Spinal cord (tissue), 10 donors: Measurements from ENCODE around the gene TMPRSS3. TPM values are rescaled to one million over a fixed set of nuclear protein-coding genes. Genes with fewer than 3 reads are reported as not detected.

Experiments
- DNase-seq, 6 donors: peaks; one replicate each; pipeline versions ENCODE4 v3.0.0 to v3.0.0-alpha.2; 2013 to 2015; ENCODE audit warnings: low spot score in 6 of 6, low read depth in 4 of 6
- H3K27ac ChIP-seq: one replicate; pipeline ENCODE4 v1.5.1; 2013; ENCODE audit warnings: low read depth, low read length, control low read depth
- H3K27me3 ChIP-seq: one replicate; pipeline ENCODE4 v1.6.1; 2013; ENCODE audit warnings: low read length; ENCODE audit not compliant: control insufficient read depth, insufficient read depth
- H3K36me3 ChIP-seq: one replicate; pipeline ENCODE4 v1.6.1; 2013; ENCODE audit warnings: low read length; ENCODE audit not compliant: control insufficient read depth, insufficient read depth
- H3K4me1 ChIP-seq: one replicate; pipeline ENCODE4 v1.6.1; 2013; ENCODE audit warnings: low read length; ENCODE audit not compliant: control insufficient read depth, insufficient read depth
- H3K4me3 ChIP-seq: one replicate; pipeline ENCODE4 v1.5.1; 2013; ENCODE audit warnings: low read depth, low read length, control low read depth
- H3K9me3 ChIP-seq: one replicate; pipeline ENCODE4 v1.6.1; 2013; ENCODE audit warnings: low read length; ENCODE audit not compliant: control insufficient read depth, insufficient read depth
- WGBS: methylation state at CpG from one replicate; pipeline ENCODE4 v1.1.5; 2013; ENCODE audit warnings: missing lambda C conversion rate; ENCODE audit not compliant: insufficient coverage; 5-methylcytosine and 5-hydroxymethylcytosine counted together
- polyA plus RNA-seq, 2 donors: library from polyadenylated mRNA; unstranded; fragments of 120-200 nt; gene quantifications; one replicate each; pipeline ENCODE4 v1.2.1, GENCODE V29; 2013; ENCODE audit not compliant: insufficient read length in 2 of 2
- total RNA-seq, 2 donors: library from RNA; depleted of rRNA in 1 of 2; stranded (reverse); fragments of 120-200 nt in 1 of 2; fragments of >200 nt in 1 of 2; gene quantifications; one replicate each; pipeline versions ENCODE4 v1.2.3 to v1.2.4, GENCODE V29; 2013 to 2014
- donor health status: healthy.

TMPRSS3 gene
- total and polyA plus RNA-seq, 4 donors: 0.08 to 0.44 (median 0.11) TPM; not detected in 1

GRCh38 chr21:42369821-42370220, 26.0 kb downstream of the TMPRSS3 start:
- no peak overlapping the region for H3K4me3 ChIP-seq
- no peaks in the 10 kb centered on the region for H3K27me3 ChIP-seq
- 84% methylated on average over 13 of the region's 16 CpGs for WGBS
- H3K36me3 ChIP-seq: no peaks in the 10 kb centered on the region
- no peak overlapping the region for H3K27ac ChIP-seq
- no peak for DNase-seq
- peaks cover 6% of the 10 kb centered on the region for H3K4me1 ChIP-seq
- no peaks in the 10 kb centered on the region for H3K9me3 ChIP-seq

GRCh38 chr21:42367367-42368165, 28.3 kb downstream of the TMPRSS3 start:
- H3K27ac ChIP-seq: no peak overlapping the region
- H3K36me3 ChIP-seq: no peaks in the 10 kb centered on the region
- H3K27me3 ChIP-seq: no peaks in the 10 kb centered on the region
- no peak for DNase-seq
- H3K4me1 ChIP-seq: no peaks in the 10 kb centered on the region
- H3K9me3 ChIP-seq: no peaks in the 10 kb centered on the region
- 85% methylated on average over 13 of the region's 14 CpGs for WGBS
- H3K4me3 ChIP-seq: no peak overlapping the region

DNA sequence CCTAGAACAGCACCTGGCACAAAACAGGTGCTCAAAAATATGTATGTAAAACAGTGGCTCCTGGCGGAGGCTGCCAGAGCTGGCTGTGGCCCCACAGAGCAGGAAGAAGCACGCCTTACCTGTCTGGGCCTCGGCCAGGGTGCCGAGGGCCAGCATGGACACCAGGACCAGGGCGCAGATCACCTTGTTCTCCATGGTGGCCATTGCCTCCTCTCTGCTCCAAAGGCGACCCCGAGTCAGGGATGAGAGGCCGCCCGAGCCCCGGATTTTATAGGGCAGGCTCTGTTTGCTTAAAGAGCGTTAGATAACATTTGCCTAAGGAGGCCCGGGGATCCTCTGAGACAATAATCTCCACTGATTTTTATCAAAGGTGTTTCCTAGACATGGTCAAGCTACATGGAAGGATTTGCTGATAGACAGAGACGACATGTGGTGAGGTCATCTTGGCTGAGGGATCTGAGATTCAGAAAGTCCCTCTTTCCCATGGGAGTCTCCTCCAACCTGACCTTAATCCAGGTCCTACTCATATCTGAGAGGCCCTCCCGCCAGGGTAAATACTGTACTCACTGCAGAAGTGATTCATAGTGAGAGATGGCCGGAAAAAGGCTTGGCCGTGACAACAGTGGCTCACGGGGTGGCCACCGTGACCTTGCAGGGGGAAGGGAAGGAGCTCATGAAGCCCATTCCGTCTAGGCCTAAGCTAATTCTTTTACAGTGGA, 29.4 kb downstream of the TMPRSS3 start, which contains the start of gene TFF1:
Gene TFF1, minus strand, starts transcription at position 244 of the 719 bp plus-strand sequence. Its CDS starts 40 bp downstream, at position 204.
- WGBS: 94% methylated on average over 16 of the region's 19 CpGs
- H3K36me3 ChIP-seq: no peaks in the 10 kb centered on the region
- DNase-seq: no peak
- no peak within 1 kb of the TSS for H3K4me3 ChIP-seq
- no peak within 1 kb of the TSS for H3K27ac ChIP-seq
- no peaks in the 10 kb centered on the region for H3K27me3 ChIP-seq
- H3K4me1 ChIP-seq: no peaks in the 10 kb centered on the region
- H3K9me3 ChIP-seq: no peaks in the 10 kb centered on the region

DNA sequence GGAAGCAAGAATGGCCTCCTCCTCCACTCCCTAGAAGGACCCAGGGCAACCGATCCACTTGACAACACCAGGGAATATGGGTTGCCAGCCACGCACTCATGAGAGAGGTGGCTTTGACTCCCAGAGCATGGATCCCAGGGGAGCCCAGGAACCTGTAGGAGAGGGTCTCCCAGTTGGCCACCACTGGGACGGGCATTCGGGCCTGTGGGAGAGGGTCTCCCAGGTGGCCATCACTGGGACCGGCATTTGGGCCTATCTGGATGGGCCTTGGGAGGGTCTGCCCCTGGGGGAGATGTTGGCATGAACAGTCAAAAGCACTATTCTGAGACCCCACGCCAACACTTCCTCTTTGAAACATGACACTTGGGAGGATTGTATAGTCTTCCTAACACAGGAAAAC, 30.1 kb downstream of the TMPRSS3 start:
- Histone ChIP-seq H3K36me3 (no peaks in the 10 kb centered on the region), H3K27ac (no peak overlapping the region), H3K4me1 (no peaks in the 10 kb centered on the region), H3K4me3 (no peak overlapping the region), H3K9me3 (no peaks in the 10 kb centered on the region), H3K27me3 (no peaks in the 10 kb centered on the region)
- WGBS: 94% methylated on average over 4 of the region's 6 CpGs
- no peak for DNase-seq

GRCh38 chr21:42364304-42364865, 31.5 kb downstream of the TMPRSS3 start:
- 73% methylated on average over 13 of the region's 13 CpGs for WGBS
- no peak overlapping the region for H3K4me3 ChIP-seq

DNA sequence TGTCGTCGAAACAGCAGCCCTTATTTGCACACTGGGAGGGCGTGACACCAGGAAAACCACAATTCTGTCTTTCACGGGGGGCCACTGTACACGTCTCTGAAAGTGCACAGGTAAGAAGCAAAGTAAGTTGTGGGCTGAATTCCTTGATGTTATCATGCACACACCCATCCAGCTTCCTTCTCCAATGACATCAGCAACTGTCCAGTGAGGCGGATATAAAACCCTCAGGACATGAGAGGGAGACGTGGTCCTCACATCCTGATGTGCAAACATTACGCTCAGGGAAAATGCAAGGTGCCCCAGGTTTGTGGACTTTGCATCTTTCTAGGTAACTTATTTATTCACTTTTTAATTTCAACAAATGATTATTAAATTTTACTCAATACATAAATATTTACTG, 32.5 kb downstream of the TMPRSS3 start:
- no peaks in the 10 kb centered on the region for H3K36me3 ChIP-seq
- no peak for DNase-seq
- no peaks in the 10 kb centered on the region for H3K4me1 ChIP-seq
- no peaks in the 10 kb centered on the region for H3K27me3 ChIP-seq
- H3K27ac ChIP-seq: no peak overlapping the region
- no peak overlapping the region for H3K4me3 ChIP-seq
- 87% methylated on average over 4 of the region's 8 CpGs for WGBS
- no peaks in the 10 kb centered on the region for H3K9me3 ChIP-seq

More at GRCh38 chr21:42364304-42364865, 31.5 kb downstream of the TMPRSS3 start:
- H3K27me3 ChIP-seq: no peaks in the 10 kb centered on the region
- H3K36me3 ChIP-seq: no peaks in the 10 kb centered on the region
- no peaks in the 10 kb centered on the region for H3K4me1 ChIP-seq
- DNase-seq: no peak
- H3K9me3 ChIP-seq: no peaks in the 10 kb centered on the region
- no peak overlapping the region for H3K27ac ChIP-seq

DNA sequence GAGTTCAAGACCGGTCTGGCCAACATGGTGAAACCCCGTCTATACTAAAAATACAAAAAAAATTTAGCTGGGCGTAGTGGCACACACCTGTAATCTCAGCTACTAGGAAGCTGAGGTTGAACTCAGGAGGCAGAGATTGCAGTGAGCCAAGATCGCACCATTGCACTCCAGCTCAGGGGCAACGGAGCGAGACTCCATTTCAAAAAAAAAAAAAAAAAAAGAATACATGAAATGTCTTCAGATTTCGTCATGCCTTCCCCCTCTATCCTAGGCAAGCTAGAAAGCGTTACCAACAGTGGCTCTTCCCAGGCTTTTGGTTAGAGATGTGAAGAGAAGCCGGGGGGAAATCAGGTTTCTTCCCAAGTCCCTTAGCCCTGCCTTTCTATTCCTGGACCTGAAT, 33.2 kb downstream of the TMPRSS3 start:
- DNase-seq: no peak
- no CpG with 5 or more reads among the region's 9 CpGs for WGBS
- Histone ChIP-seq H3K4me1 (no peaks in the 10 kb centered on the region), H3K4me3 (no peak overlapping the region), H3K27me3 (no peaks in the 10 kb centered on the region), H3K9me3 (no peaks in the 10 kb centered on the region), H3K36me3 (no peaks in the 10 kb centered on the region), H3K27ac (no peak overlapping the region)

DNA sequence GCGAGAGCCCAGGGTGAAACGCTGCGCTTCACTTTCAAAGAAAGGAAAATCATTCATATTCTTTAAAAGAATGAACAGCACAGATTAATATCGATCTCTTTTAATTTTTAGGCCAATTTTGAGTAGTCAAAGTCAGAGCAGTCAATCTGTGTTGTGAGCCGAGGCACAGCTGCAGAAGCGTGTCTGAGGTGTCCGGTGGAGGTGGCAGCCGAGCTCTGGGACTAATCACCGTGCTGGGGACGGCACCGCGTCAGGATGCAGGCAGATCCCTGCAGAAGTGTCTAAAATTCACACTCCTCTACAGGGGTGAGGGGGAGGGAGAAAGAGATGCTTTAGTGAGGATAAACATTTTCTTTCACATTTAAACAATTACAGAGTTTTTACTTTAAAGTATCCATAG, 33.7 kb downstream of the TMPRSS3 start:
- DNase-seq: no peak
- H3K36me3 ChIP-seq: no peaks in the 10 kb centered on the region
- no peak overlapping the region for H3K4me3 ChIP-seq
- H3K27ac ChIP-seq: no peak overlapping the region
- 72% methylated on average over 2 of the region's 12 CpGs for WGBS
- no peaks in the 10 kb centered on the region for H3K4me1 ChIP-seq
- no peaks in the 10 kb centered on the region for H3K9me3 ChIP-seq
- no peaks in the 10 kb centered on the region for H3K27me3 ChIP-seq

DNA sequence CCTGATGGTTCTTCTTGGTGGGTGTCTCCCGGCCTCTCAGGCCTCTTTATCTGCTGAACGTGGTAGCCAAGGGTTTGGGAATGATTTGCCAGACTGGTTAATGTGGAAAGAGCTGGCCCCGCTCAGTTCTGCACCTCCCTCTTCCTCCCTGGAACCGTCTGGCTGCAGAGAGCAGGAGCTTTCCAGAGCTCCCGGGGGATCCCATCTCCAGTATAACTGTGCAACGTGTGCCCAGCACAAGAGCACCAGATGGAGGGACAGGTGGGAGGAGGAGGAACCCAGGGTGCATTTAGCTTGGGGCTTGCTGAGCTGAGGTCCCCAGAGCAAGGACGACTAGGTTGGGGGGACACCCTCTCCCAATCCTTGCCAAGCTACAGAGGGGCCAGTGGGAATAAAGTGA, 34.6 kb downstream of the TMPRSS3 start:
- peak in 1 of 6 donors; percentile 6 for DNase-seq
- Histone ChIP-seq H3K4me1 (no peaks in the 10 kb centered on the region), H3K27ac (no peak overlapping the region), H3K4me3 (no peak overlapping the region), H3K27me3 (no peaks in the 10 kb centered on the region), H3K36me3 (no peaks in the 10 kb centered on the region), H3K9me3 (no peaks in the 10 kb centered on the region)
- 80% methylated on average over 1 of the region's 7 CpGs for WGBS
